Measurements from ENCODE around the gene PLSCR3. TPM values are rescaled to one million over a fixed set of nuclear protein-coding genes. Genes with fewer than 3 reads are reported as not detected.

Gene PLSCR3
- total and polyA plus RNA-seq, 2 donors (not counting 3 experiments of a cell fraction or from before 2014, with no cell fraction given): 59.9 to 94.8 TPM

DNA sequence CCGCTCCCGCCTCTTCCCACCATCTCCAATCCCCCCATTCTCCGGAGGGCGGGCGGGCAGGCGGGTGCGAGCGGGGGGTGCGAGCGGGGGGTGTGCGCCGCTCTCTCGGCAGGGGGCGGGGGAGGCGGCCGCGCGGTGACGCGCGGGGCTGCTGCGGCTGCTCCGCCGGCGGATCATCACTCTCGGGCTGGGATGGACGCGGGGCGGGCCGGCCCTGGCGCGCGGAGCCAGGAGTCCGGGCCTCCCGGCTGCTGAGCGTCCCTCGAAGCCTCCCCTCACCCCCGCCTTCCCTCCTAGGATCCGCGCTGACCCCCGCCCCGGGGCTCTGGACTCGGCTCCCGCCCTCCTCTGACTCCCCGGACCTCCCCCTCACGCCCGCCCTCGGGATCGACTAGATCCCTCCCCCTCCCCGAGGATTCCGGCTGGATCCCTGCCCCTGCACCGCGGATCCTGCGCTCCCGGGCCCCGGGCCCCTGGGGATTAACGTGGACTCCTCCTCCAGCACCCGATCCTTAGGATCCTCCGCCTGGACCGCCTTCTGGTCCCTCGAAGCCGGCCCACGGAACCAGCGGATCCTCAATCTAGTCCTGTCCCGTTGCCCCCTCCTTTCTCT, 10.5 kb upstream of the PLSCR3 start:
- H3K9ac ChIP-seq (replicated peaks; ENCODE audit: extremely low read depth, insufficient read depth, low read length): peak overlapping the region; percentile 41
- BruUV-seq (replicated peaks): TSS peak; percentile 74
- peaks cover 4% of the 10 kb centered on the region for H3K79me2 ChIP-seq (ENCODE audit: control insufficient read depth, insufficient read depth, low read length)
- no peaks in the 10 kb centered on the region for H3K27me3 ChIP-seq (ENCODE audit: control insufficient read depth in 2 of 2, insufficient read depth in 2 of 2, low read length in 2 of 2)
- H3K9me1 ChIP-seq (replicated peaks; ENCODE audit: control insufficient read depth, extremely low read depth, insufficient read depth, low read length): no peaks in the 10 kb centered on the region
- FAIRE-seq (peak; percentile 4), DNase-seq (ENCODE audit: low read depth, low spot score) (peak; percentile 41)
- H3K9me3 ChIP-seq (replicated peaks; ENCODE audit: control insufficient read depth, insufficient read depth, low read length): no peaks in the 10 kb centered on the region
- peak overlapping the region; percentile 78 for H2AFZ ChIP-seq (ENCODE audit: low read depth, low read length)
- peaks cover 12% of the 10 kb centered on the region for H3K4me1 ChIP-seq (ENCODE audit: control insufficient read depth, extremely low read depth, insufficient read depth, low read length)
- no peaks in the 10 kb centered on the region for H4K20me1 ChIP-seq (replicated peaks; ENCODE audit: control insufficient read depth, extremely low read depth, insufficient read depth, low read length)
- H3K4me2 ChIP-seq (ENCODE audit: insufficient read depth, low read length): peak overlapping the region; percentile 39
- TF ChIP-seq GATA2 (IDR thresholded peaks at IDR 0.05; ENCODE audit: insufficient read depth, insufficient read length, low read depth, low read length) (no peak), JUN (IDR thresholded peaks at IDR 0.05; ENCODE audit: borderline replicate concordance, insufficient read depth, insufficient read length, low read depth) (no peak), MAX (IDR thresholded peaks at IDR 0.05; ENCODE audit: insufficient read depth, insufficient read length) (no peak), CTCF (IDR thresholded peaks at IDR 0.05; ENCODE audit: extremely low read depth in 1 of 2, insufficient read depth in 1 of 2, low read depth in 1 of 2, low read length in 2 of 2) (no peak), POLR2A (IDR thresholded peaks at IDR 0.05; ENCODE audit: low read depth, low read length) (no peak), MYC (IDR thresholded peaks at IDR 0.05; ENCODE audit: low read depth, low read length) (no peak), FOS (IDR thresholded peaks at IDR 0.05; ENCODE audit: borderline replicate concordance, insufficient read depth, low read length) (no peak), EZH2 (IDR thresholded peaks at IDR 0.05; ENCODE audit: borderline replicate concordance, low read depth, low read length, severe bottlenecking) (no peak), POLR2AphosphoS5 (IDR thresholded peaks at IDR 0.05; ENCODE audit: insufficient read depth, low read depth, low read length) (no peak)
- dilution Hi-C loops (cut with MboI; ENCODE audit: extremely low pct_ligation_motif_present, low sequenced_read_pairs): no loop called here
- CTCF ChIA-PET: interaction anchor here (0.6 to 2.9 kb wide), 11 partner anchors 11 to 282 kb away, joined by 3 to 40 read pairs (median 3); partner anchors contain the start of genes PLSCR3, TMEM102, TMEM95 and TP53
- H3K27ac ChIP-seq (ENCODE audit: insufficient read depth, low read depth, low read length): no peak overlapping the region
- intact Hi-C loops (cut with micrococcal nuclease): loop anchor here (1.0 to 2.0 kb wide), 5 partner anchors 11 to 282 kb away; partner anchors contain the start of genes PLSCR3, POLR2A, SENP3 and TMEM102
- peak overlapping the region; percentile 38 to 59 (median 52) for H3K4me3 ChIP-seq (replicated peaks in 1 of 3; ENCODE audit: insufficient read depth in 1 of 3, low read depth in 1 of 3, low read length in 3 of 3)
- peaks cover 0 to 11% of the 10 kb centered on the region in 2 experiments for H3K36me3 ChIP-seq (ENCODE audit: control insufficient read depth in 2 of 2, extremely low read depth in 1 of 2, insufficient read depth in 2 of 2, low read length in 2 of 2)
- POLR2A ChIA-PET: interaction anchor here (0.7 to 1.4 kb wide), 9 partner anchors 10 to 228 kb away, joined by 3 to 14 read pairs (median 5); partner anchors contain the start of genes MPDU1, PLSCR3, POLR2A and TMEM102

Measured in endothelial cell of umbilical vein (primary cell).